HG02870 (cell line): ENCODE results near the gene ESF1.
A peak's percentile ranks its signal among the peaks of the same experiment; 100 is the strongest.

Source experiments
- ATAC-seq: cut with Tn5 transposase; IDR thresholded peaks from one replicate; pipeline ENCODE4 v1.9.1; 2021; ENCODE audit warnings: mild to moderate bottlenecking, moderate library complexity; ENCODE audit not compliant: unreplicated experiment

ESF1 gene

GRCh38 chr20:13784893-13785715 is at the start of gene ESF1, which contains the start of gene NDUFAF5:
ESF1 (minus strand) TSS chr20:13784919; CDS start chr20:13783140, 1,779 bp downstream.
NDUFAF5 (plus strand) TSS chr20:13785028; CDS start chr20:13785069, 41 bp downstream.
- peak; percentile 93 for ATAC-seq

GRCh38 chr20:13831476-13831875 is 46.8 kb upstream of the ESF1 start:
- ATAC-seq, result no peak

GRCh38 chr20:13825465-13825864 is 40.7 kb upstream of the ESF1 start:
- no peak for ATAC-seq

GRCh38 chr20:13824459-13824858 is 39.7 kb upstream of the ESF1 start:
- ATAC-seq, result no peak

GRCh38 chr20:13822459-13822858 is 37.7 kb upstream of the ESF1 start:
- ATAC-seq, result no peak

GRCh38 chr20:13821876-13822275 is 37.2 kb upstream of the ESF1 start:
- ATAC-seq, result no peak

GRCh38 chr20:13819885-13820645 is 35.3 kb upstream of the ESF1 start:
- ATAC-seq, result peak; percentile 72

- ATAC-seq, result no peak
Observed at GRCh38 chr20:13817342-13817741, 32.6 kb upstream of the ESF1 start.

GRCh38 chr20:13816757-13817156 is 32.0 kb upstream of the ESF1 start:
- no peak for ATAC-seq

GRCh38 chr20:13814672-13815071 is 30.0 kb upstream of the ESF1 start:
- ATAC-seq, result no peak

- no peak for ATAC-seq
Observed at GRCh38 chr20:13813910-13814309, 29.2 kb upstream of the ESF1 start.

- no peak for ATAC-seq
Observed at GRCh38 chr20:13810446-13810845, 25.7 kb upstream of the ESF1 start.

- no peak for ATAC-seq
Observed at GRCh38 chr20:13809855-13810254, 25.1 kb upstream of the ESF1 start.

- ATAC-seq, result no peak
Observed at GRCh38 chr20:13809373-13809772, 24.7 kb upstream of the ESF1 start.

GRCh38 chr20:13800728-13801134 is 16.0 kb upstream of the ESF1 start:
- ATAC-seq, result no peak

GRCh38 chr20:13799974-13800373 is 15.3 kb upstream of the ESF1 start:
- no peak for ATAC-seq

- no peak for ATAC-seq
Observed at GRCh38 chr20:13799040-13799439, 14.3 kb upstream of the ESF1 start.

- no peak for ATAC-seq
Observed at GRCh38 chr20:13794667-13795066, 9.9 kb upstream of the ESF1 start.

GRCh38 chr20:13793001-13793400 is 8.3 kb upstream of the ESF1 start:
- ATAC-seq, result no peak

- ATAC-seq, result no peak
Observed at GRCh38 chr20:13791540-13792459, 7.1 kb upstream of the ESF1 start.

- ATAC-seq, result no peak
Observed at GRCh38 chr20:13790708-13791107, 6.0 kb upstream of the ESF1 start.
